GM21360 (cell line): ENCODE data around the gene PRKAB1.

ENCODE experiments used
- ATAC-seq: cut with Tn5 transposase; IDR thresholded peaks from one replicate; pipeline ENCODE4 v1.9.1; 2021; ENCODE audit warnings: mild to moderate bottlenecking, moderate library complexity; ENCODE audit not compliant: unreplicated experiment

PRKAB1 gene

DNA sequence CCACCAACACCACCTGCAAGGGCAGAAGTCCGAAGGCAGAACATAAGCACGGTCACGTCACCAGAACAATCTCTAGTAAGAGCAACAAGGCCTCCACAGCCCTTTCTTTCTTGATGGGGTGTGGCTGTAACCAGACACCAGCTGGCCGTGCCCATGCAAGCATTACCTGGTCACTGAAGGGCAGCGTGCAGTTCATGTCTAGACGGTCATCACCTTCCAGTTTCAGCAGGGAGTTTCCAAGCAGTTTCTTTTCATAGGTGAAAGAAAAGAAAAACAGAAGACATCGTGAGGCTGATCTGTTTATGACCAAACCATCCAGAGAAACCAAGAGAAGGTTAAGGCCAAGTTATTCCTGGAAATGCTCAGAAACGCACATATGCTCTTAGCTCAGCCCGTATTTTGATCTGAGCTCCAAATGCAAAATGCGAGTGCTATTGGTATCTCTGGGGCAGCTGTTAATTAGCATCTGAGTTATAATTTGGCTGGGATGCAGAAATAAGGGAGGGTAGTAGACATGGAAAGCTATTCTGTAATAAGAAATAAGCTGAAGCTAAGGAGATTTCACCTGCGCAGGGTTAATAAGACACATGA, 42.5 kb downstream of the PRKAB1 start:
- no peak for ATAC-seq

DNA sequence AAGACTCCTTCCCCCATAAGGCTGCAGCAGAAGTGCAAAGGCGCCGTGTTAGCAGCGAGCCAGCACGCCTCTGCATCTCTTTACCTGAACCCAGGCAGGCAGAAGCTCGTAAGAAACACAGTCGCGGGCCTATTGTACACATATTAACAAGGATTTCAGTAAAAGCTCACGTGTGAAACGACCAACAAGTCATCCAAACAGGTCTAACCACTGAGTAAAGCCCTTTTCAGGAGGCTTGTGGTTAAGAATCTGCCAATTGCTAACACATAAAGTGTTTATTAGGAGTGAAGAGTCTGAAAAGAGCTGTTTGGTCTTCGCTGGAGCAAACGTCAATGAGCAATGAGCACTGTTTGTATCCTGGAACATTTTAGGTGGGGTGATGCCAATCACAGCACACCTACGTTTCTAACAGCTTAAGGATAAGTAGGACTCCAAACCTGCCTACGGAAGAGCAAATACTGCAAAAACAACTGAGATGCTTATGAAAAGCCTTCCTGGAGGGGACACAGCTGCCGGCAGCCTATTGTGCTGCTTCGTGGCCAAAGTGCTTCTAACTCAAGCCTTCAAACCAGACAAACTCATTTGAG, 43.1 kb downstream of the PRKAB1 start:
- ATAC-seq: no peak

DNA sequence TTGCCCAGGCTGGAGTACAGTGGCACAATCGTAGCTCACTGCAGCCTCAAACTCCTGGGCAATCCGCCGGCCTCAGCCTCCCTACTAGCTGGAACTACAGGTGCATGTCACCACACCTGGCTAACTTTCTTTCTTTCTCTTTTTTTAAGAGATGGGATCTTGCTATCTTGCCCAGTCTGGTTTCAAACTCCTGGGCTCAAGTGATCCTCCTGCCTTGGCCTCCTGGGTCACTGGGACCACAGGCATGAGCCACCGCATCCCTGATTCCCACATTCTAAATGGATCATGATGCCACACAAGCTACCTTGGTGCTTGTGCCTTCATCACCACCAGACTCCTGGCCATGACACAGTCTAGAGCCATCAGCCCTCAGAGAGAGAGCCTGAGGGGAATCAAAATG, 43.8 kb downstream of the PRKAB1 start:
- ATAC-seq: no peak

DNA sequence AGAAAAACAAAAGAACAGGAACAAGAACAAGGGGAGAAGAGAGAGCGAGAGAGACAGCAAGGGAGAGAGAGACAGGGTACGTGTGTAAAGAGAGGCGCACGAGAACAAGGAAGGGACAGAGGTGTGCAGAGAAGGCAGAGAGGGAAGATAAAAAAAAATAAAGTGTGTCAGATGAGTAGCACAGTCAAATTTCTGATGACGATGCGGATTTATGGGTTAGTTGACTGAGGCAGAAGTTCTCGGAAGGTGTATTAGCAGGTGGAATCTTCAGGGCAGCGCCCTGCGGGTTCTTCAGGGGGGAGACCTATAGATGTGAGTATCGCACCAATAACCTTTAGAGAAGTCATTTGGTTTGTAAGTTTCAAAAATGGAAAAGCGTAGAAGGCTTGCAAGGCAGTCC, 44.8 kb downstream of the PRKAB1 start:
- no peak for ATAC-seq

DNA sequence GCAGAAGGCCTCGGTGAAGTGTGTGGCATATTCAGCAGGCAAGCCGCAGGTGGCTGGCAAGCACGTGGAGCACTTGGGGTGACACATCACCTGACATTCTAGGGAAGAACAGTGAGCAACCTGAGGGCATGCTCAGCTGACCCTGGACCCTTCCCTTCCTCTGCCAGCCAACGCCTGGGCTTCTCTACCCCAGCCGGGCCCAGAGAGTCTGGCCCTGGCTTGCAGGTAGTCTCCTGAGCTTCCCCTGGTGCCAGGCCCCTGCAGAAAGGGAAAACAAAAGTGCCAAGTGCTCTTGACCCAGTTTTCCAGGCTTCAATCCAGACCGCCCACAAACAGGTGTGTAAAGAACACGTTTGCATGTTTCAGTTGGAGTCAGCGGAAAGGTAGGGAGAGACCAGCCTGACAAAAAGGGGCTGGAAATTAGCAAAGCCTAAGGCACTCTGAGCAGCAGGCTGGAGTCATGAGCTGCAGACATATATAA, 45.7 kb downstream of the PRKAB1 start:
- ATAC-seq: no peak

DNA sequence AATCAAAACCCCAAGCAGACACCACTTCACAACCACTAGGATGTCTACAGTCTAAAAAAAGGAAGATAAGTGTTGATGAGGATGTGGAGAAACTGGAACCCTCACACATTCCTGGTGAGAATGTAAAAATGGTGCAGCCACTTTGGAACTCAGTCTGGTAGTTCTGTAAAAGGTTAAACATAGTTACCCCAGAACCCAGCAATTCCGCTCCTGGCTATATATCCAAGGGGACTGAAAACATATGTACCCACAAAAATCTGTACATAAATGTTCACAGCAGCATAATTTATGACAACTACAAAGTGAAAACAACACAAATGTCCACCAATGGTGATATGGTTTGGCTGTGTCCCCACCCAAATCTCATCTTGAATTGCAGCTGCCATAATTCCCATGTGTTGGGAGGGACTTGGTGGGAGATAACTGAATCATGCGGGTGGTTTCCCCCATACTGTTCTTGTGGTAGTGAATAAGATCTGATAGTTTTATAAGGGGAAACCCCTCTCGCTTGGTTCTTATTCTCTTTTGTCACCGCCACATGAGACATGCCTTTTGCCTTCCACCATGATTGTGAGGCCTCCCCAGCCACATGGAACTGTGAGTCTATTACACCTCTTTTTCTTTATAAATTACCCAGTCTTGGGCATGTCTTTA, 46.8 kb downstream of the PRKAB1 start:
- no peak for ATAC-seq

DNA sequence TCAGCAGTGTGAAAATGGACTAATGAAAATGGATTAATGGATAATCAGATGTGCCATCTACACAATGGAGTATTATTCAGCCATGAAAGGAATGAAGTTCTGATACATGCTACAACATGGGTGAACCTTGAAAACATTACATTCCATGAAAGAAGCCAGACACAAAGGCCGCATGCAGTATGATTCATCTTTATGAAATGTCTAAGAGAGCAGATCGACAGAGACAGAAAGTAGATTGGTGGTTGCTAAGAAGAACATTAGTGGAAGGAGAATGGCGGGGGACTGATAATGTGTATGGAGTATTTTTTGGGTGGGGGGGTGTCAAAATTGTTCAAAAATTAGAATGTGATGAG, 47.3 kb downstream of the PRKAB1 start:
- no peak for ATAC-seq

DNA sequence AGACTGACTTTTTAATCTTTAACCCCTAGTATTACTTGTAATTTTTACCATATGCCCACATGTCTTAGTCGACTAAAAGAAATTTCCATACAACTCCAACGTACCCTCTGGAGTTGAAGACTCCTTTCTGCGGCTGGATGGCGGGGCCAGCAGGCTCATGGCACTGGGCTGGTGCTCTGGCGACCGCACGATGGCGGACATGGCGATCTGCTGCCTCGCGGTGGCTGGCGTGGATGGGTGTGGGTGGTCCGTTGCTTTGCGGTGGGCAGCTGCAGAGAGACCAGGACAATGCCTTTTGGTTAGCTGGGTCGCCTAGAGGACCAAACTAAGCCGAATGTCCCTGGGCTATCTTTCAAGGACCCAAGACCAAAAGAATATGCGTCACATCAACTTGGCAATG, 50.2 kb downstream of the PRKAB1 start:
- no peak for ATAC-seq

DNA sequence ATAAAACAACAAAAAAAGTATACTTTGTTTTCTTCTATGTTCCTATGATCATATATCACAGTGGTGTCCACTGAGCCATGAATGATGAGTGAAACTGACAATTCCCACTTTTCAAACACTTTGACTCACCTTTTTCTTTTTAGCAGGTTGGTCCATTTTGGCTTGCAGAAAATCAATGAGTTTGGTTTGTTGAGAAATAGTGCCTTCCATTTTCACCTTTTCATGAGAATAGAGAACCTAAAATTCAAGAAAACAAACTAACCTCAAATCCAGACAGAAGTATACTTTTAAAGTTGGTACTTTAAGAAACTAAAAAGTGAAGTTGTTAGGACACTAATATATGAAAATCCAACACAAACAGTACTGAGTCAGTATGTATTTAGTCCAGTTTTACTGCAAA, 52.4 kb downstream of the PRKAB1 start:
- no peak for ATAC-seq

DNA sequence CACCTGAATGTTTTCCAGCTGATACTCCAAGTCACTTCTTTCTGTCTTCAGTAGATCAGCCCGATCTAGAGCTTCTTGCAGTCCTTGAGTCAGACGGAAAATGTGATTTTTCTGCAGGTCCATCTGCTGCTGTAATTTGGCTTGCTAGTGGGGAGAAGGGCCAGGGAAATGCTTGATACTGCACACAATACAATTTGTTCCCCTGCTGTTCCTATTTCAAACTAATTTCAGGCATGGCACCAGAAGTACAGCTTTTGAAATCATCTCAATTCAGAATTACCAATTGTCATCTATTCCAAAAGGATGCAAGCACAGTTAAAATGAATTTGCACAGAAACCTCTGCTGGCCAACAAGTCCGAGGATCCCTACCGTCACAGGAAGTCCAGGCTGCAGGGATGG, 53.4 kb downstream of the PRKAB1 start:
- no peak for ATAC-seq

DNA sequence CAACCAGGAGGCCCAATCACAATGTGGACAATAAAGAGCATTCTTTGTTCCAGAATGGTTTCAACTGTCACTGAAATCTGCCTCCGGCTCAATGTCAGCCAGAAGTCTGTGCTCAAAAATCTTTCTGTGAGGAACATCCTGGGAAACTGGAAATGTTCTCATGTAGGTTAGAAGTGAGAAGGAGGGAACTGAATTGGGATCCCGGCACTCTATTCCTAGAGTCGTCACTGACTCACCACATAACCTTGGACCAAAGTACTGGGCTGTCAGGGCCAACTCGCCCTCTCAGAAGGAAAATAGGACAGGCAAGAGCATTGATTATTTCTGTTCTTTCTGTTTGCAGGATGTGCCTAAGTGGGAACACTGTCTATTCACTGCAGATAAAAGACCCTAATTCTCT, 57.6 kb downstream of the PRKAB1 start:
- no peak for ATAC-seq

DNA sequence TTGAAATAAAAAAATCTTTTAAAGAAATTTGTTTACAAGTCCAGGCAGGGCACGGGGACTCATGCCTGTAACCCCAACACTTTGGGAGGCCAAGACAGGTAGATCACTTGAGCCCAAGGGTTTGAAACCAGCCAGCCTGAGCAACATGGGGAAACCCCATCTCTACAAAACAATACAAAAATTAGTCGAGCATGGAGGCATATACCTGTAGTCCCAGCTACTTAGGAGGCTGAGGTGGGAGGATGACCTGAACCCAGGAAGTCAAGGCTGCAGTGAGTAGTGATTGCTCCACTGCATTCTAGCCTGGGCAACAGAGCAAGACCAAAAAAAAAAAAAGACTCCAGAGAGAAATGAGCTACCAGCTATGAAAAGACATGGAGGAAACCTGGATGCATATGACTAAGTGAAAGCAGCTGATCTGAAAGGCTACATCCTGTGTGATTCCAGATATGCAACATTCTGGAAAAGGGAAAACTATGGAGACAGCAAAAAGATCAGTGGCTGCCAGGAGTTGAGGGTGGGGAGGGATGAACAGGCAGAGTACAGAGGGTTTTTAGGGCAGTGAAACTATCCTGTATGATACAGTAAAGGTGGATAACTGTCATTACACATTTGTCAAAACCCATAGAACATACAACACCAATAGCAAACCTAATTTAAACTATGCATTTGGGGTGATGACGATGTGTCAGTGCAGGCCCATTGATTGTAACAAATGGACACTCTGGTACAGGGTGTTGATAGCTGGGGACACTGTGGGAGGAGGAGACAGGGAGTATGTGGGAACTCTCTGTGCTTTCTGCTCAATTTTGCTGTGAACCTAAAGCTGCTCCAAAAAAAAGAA, 59.9 kb downstream of the PRKAB1 start:
- ATAC-seq: no peak

DNA sequence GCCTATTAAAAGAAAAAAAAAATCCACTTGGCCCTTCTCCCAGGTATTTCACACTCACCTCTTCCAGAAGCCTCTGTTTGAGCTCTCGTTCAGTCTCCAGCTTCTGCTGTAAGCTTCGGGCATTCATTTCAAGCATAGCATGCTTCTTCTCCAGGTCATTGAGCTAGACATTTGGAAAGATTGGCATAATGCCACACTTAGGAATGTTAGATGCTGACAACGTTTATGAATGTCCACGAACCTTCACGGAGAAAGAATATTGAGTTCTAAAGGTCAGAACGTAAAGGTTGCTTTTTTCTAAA, 60.5 kb downstream of the PRKAB1 start:
- no peak for ATAC-seq

DNA sequence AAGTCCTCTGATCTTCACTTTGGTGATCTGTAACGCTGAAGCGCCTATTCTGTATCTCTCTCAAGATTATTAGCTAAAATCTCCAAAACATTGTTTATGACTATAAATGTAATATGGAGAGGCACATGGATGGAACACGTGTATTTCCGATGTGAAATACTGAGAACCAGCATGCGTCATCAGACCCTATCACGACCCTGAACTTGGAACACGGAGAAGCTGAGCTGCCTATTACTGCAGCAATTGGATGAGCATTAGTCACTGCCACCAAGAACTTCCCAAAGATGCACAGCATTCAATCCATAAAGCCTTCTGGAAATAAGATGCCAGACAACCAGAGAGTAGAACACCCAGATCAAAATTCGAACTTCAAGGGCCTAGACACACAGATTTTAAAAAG, 61.9 kb downstream of the PRKAB1 start:
- no peak for ATAC-seq

DNA sequence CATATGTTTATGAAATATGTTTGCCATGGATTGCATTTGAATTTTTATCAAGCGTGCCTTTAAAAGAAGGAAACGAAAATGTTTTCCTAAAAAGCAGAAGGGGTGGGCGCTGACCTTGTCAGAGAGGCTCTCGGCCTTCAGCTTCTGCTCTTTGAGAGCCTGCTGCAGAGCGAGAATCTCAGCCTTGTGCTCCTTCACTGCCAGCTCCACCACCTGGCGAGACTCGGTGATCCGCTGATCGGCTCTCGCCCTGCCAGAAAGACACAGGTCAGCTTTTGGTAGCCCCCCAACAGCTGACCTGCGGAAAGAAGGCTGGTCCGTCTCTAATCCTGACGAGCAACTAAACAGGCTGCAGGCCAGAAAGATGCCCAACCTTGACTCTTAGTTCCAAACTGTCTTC, 62.4 kb downstream of the PRKAB1 start:
- ATAC-seq: no peak
